Skeletal muscle satellite cell (primary cell): ENCODE data around the gene CHCHD5. TPM values are rescaled to one million over a fixed set of nuclear protein-coding genes. Genes with fewer than 3 reads are reported as not detected.
A peak's percentile ranks its signal among the peaks of the same experiment; 100 is the strongest.
"Not testable (repeated sequence)": the region's sequence is repeated elsewhere in the genome, so short reads cannot be mapped to it uniquely, and the experiment has no call there.

ENCODE experiments used
- H3K27me3 ChIP-seq: 2 replicates; pipeline ENCODE4 v1.7.0; 2013; ENCODE audit warnings: low read length; ENCODE audit not compliant: control insufficient read depth, insufficient read depth
- H3K36me3 ChIP-seq: 2 replicates; pipeline ENCODE4 v1.7.0; 2013; ENCODE audit warnings: mild to moderate bottlenecking, control low read depth, low read length; ENCODE audit not compliant: insufficient read depth
- H3K4me1 ChIP-seq: 2 replicates; pipeline ENCODE4 v1.7.0; 2013; ENCODE audit warnings: low read length; ENCODE audit not compliant: control insufficient read depth, insufficient read depth
- H3K4me2 ChIP-seq: 2 replicates; pipeline ENCODE4 v1.7.0; 2013; ENCODE audit warnings: mild to moderate bottlenecking, low read length
- H3K4me3 ChIP-seq: 2 replicates; pipeline ENCODE4 v1.7.0; 2013; ENCODE audit warnings: low read length
- H3K9ac ChIP-seq: 2 replicates; pipeline ENCODE4 v1.7.0; 2013; ENCODE audit warnings: mild to moderate bottlenecking, low read depth, low read length, moderate library complexity
- H3K9me3 ChIP-seq: replicated peaks from 2 replicates; pipeline ENCODE4 v1.7.0; 2013; ENCODE audit warnings: mild to moderate bottlenecking, control low read depth, low read length
- total RNA-seq: library from RNA; depleted of rRNA; stranded (reverse); fragments of >200 nt; gene quantifications from 2 replicates; pipeline ENCODE4 v1.2.3, GENCODE V29; 2012; rRNA removed

CHCHD5 gene
- 13.1 and 13.4 TPM in 2 replicates for total RNA-seq

DNA sequence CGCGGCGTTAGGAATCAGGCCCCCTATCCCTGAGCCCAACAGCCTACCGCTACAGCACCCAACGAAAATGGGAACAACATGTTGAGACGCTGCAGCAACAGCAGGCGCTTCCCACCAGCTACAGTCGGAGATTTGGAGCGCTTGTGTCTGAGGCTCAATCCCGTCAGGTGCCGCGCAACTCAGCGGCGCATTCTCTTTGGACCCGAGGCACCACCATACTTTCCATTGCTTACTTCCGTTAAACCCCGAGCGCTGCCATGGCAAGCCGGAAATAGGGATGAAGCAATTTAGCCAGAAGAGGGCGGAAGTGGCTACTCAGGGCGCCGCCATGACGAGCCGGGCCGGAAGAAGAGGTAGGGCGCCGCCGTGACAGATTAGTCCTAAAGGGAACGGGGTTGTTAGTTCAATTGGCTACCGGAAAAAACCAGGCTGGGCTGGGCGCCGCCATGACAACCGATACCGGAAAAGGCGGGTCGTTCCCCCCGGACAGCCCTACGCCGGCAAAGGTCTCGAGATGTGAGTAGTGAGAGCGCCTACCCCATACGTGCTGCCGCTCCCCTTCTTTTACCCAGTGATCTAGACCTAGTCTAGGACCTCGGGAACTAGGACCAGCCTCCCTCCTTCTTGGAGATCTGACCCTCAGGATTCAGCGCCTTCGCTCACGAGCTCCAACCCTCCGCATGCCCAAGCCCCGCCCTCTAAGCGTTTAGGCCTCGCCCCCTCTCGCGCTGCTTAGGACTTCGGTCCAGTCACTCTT, at the start of gene CHCHD5:
TSS of gene CHCHD5 (plus strand) at position 476 of the 757 bp plus-strand sequence. CDS start at position 515, 39 bp downstream.
- Histone ChIP-seq H3K4me3 (peak within 1 kb of the TSS; percentile 75), H3K9ac (peak within 1 kb of the TSS; percentile 96), H3K4me1 (peaks cover 29% of the 10 kb centered on the region), H3K9me3 (no peaks in the 10 kb centered on the region), H3K4me2 (peak within 1 kb of the TSS; percentile 98), H3K36me3 (peaks cover 4% of the 10 kb centered on the region), H3K27me3 (no peaks in the 10 kb centered on the region)

DNA sequence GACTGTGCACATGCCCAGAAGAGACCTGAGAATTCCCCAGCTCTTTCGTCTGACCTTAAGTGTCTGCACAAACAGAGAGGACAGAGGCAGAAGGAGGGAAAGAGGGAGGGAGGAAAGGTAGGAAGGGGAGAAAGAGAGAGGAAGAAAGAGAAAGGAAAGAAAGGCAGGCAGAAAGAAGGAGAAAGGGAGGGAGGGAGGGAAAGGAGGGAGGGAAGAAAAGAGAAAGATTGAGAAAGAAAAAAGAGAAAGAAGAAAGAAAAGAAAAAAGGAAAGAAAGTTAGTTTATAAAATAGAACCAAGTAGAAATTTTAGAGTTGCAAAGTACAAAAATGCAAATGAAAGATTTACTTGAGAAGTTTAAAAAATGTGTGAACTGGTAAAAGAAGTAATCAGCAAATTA, 49.6 kb upstream of the CHCHD5 start:
- no peaks in the 10 kb centered on the region for H3K27me3 ChIP-seq
- H3K9ac ChIP-seq, result no peak overlapping the region
- no peaks in the 10 kb centered on the region for H3K9me3 ChIP-seq
- no peak overlapping the region for H3K4me3 ChIP-seq
- peaks cover 37% of the 10 kb centered on the region for H3K36me3 ChIP-seq
- no peak overlapping the region for H3K4me2 ChIP-seq
- no peaks in the 10 kb centered on the region for H3K4me1 ChIP-seq

GRCh38 chr2:112536665-112537064, 47.7 kb upstream of the CHCHD5 start:
- peaks cover 22% of the 10 kb centered on the region for H3K36me3 ChIP-seq
- not testable (repeated sequence) for H3K4me3 ChIP-seq, H3K27me3 ChIP-seq, H3K9me3 ChIP-seq, H3K4me2 ChIP-seq, H3K4me1 ChIP-seq, H3K9ac ChIP-seq

- H3K9ac ChIP-seq, result no peak overlapping the region
- no peaks in the 10 kb centered on the region for H3K9me3 ChIP-seq
- H3K4me2 ChIP-seq, result no peak overlapping the region
- no peak overlapping the region for H3K4me3 ChIP-seq
- H3K36me3 ChIP-seq, result no peaks in the 10 kb centered on the region
- H3K27me3 ChIP-seq, result no peaks in the 10 kb centered on the region
- peaks cover 14% of the 10 kb centered on the region for H3K4me1 ChIP-seq
Measured at GRCh38 chr2:112539306-112539705, 45.1 kb upstream of the CHCHD5 start.

- no peaks in the 10 kb centered on the region for H3K27me3 ChIP-seq
- H3K9me3 ChIP-seq, result no peaks in the 10 kb centered on the region
- no peaks in the 10 kb centered on the region for H3K36me3 ChIP-seq
- peaks cover 14% of the 10 kb centered on the region for H3K4me1 ChIP-seq
- H3K9ac ChIP-seq, result no peak overlapping the region
- H3K4me2 ChIP-seq, result no peak overlapping the region
- peak overlapping the region; percentile 97 for H3K4me3 ChIP-seq
Measured at GRCh38 chr2:112540906-112541305, 43.5 kb upstream of the CHCHD5 start.

DNA sequence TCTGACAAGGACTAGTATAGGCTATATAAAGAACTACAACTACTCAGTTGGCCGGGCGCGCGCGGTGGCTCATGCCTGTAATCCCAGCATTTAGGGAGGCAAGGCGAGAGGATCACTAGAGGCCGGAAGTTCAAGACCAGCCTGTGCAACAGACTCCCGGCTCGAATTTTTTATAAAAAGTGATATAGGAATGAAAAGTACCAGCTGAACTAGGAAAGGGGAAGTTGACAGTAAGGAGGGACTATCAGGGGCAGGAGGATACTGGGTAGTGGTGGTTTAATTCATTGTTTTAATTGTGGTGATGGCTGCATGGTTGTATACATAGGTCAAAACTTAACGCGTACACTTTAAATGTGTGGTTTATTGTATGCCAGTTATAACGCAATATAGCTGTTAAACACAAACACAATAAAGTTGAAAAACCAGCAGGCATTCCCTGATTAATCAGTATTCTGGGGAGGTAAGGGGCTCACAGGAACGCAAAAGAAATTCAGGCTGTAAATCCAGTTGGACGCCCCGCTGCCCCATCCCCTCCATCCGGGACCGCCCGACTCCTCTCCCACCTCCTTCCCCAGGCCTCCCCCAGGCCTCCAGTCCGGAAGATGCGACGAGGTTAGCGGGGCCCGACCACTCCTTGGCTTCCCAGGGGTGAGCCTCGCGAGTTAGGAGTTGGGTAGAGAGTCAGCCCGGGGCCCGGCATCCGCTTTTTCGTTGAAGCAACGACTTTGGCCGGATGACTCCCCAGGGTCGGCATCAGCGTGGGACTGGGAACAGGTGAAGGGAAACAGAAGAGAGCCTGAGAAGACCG, 42.9 kb upstream of the CHCHD5 start:
- Histone ChIP-seq H3K27me3 (no peaks in the 10 kb centered on the region), H3K9me3 (no peaks in the 10 kb centered on the region), H3K36me3 (no peaks in the 10 kb centered on the region), H3K4me1 (peaks cover 14% of the 10 kb centered on the region), H3K9ac (peak overlapping the region; percentile 85), H3K4me2 (peak overlapping the region; percentile 88), H3K4me3 (peak overlapping the region; percentile 97)

DNA sequence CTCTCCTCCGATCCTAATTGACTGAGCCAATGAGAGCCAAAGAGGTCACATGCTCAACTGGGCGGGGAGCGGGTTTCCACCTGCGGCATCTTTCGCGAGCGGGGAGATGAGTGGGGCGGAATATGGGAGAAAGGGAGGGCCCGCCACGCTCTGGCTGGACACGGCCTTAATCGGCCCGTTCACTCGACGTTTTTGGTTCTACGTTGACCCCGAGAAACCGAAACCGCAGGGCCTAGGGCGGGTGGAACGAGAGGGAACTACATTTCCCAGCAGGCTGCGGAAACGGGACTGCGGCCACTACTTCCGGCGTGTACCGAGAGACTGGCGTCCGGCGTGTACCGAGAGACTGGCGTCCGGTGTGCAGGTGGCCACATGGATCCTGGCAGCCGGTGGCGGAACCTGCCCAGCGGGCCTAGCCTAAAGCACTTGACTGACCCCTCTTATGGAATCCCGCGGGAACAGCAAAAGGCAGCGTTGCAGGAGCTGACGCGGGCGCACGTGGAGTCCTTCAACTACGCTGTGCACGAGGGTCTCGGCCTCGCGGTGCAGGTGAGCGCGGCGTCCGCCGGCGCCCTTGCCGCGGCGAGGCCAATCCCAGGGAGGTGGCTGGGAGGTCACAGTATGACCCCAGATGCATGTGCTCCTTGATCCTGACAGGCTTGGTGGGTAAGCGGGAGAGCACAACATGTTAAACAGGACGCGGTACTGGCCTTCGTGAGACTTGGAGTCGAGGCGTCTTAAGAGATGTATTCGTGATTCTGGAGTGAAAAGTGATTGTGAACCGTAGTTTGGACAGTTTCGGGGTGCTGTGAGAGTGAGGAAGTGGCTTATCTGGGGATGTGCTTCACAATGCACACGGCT, 42.1 kb upstream of the CHCHD5 start, which contains the start of gene POLR1B:
TSS of gene POLR1B (plus strand) at position 343 of the 861 bp plus-strand sequence. CDS start at position 373, 30 bp downstream.
- Histone ChIP-seq H3K36me3 (peaks cover 7% of the 10 kb centered on the region), H3K9me3 (no peaks in the 10 kb centered on the region), H3K9ac (peak within 1 kb of the TSS; percentile 85)

GRCh38 chr2:112542984-112543661, 41.3 kb upstream of the CHCHD5 start:
- Histone ChIP-seq H3K9ac (peak overlapping the region; percentile 85), H3K4me1 (peaks cover 14% of the 10 kb centered on the region), H3K27me3 (no peaks in the 10 kb centered on the region), H3K9me3 (no peaks in the 10 kb centered on the region), H3K4me3 (peak overlapping the region; percentile 97), H3K4me2 (peak overlapping the region; percentile 88), H3K36me3 (peaks cover 14% of the 10 kb centered on the region)

More for the DNA sequence above, 42.1 kb upstream of the CHCHD5 start, which contains the start of gene POLR1B:
- H3K4me1 ChIP-seq, result peaks cover 14% of the 10 kb centered on the region
- H3K4me3 ChIP-seq, result peak within 1 kb of the TSS; percentile 97
- no peaks in the 10 kb centered on the region for H3K27me3 ChIP-seq
- H3K4me2 ChIP-seq, result peak within 1 kb of the TSS; percentile 88

- Histone ChIP-seq H3K9me3 (no peaks in the 10 kb centered on the region), H3K4me1 (peaks cover 9% of the 10 kb centered on the region), H3K4me3 (no peak overlapping the region), H3K27me3 (no peaks in the 10 kb centered on the region), H3K36me3 (peaks cover 37% of the 10 kb centered on the region), H3K4me2 (no peak overlapping the region), H3K9ac (no peak overlapping the region)
Measured at GRCh38 chr2:112547333-112547732, 37.1 kb upstream of the CHCHD5 start.

- Histone ChIP-seq H3K4me1 (no peaks in the 10 kb centered on the region), H3K9me3 (no peaks in the 10 kb centered on the region), H3K27me3 (no peaks in the 10 kb centered on the region), H3K36me3 (peaks cover 52% of the 10 kb centered on the region), H3K9ac (no peak overlapping the region), H3K4me3 (no peak overlapping the region), H3K4me2 (no peak overlapping the region)
Measured at GRCh38 chr2:112548980-112549379, 35.4 kb upstream of the CHCHD5 start.
